RWPE1 (cell line): ENCODE measurements around the gene P3H4.

ENCODE experiments used
- CTCF ChIA-PET: fragments of 350-600 bp; sonication (Branson Sonifier 250); formaldehyde crosslinking; extraction: SDS; loops from one replicate; lab custom pipeline; 2021; lab: Yijun Ruan, JAX
- POLR2A ChIA-PET: fragments of 400-600 bp; formaldehyde crosslinking; extraction: SDS; loops from one replicate; lab custom pipeline; 2020; ENCODE audit warnings: antibody characterized with exemption; ENCODE audit not compliant: low non-redundant PET; lab: Yijun Ruan, JAX
- DNase-seq: peaks from one replicate; pipeline ENCODE4 v3.0.0; 2012; ENCODE audit warnings: low spot score
- H3K27ac ChIP-seq: fragments of 450-650 bp; 2 replicates; pipeline ENCODE4 v1.5.1; 2017
- TF ChIP-seq, protein P1 (sequence below): fragments of 450-650 bp; conservative IDR thresholded peaks from 2 replicates; pipeline ENCODE4 v1.5.1; 2017; ENCODE audit warnings: low read depth, mild to moderate bottlenecking

The P3H4 gene

DNA sequence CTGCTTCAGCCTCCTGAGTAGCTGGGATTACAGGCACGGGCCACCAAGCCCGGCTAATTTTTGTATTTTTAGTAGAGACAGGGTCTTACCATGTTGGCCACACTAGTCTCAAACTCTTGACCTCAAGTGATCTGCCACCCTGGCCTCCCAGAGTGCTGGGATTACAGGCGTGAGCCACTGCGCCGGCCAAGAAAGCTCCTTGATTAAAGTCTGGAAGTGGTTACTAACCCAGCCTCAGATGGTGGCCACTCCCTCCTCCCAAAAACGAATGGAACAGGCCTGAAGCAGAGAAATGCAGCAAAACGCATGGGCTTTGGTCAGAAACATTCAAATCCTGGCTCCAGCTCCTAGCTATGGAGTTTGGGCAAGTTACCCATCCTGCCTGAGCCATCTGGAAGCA lies 12.3 kb upstream of the P3H4 start:
- CTCF ChIA-PET: interaction anchor here (0.6 to 0.7 kb wide), 3 partner anchors 12 to 914 kb away, joined by 3 read pairs; no protein-coding TSS in a partner anchor
- peak overlapping the region; percentile 51 for H3K27ac ChIP-seq
- TF ChIP-seq, protein P1, sequence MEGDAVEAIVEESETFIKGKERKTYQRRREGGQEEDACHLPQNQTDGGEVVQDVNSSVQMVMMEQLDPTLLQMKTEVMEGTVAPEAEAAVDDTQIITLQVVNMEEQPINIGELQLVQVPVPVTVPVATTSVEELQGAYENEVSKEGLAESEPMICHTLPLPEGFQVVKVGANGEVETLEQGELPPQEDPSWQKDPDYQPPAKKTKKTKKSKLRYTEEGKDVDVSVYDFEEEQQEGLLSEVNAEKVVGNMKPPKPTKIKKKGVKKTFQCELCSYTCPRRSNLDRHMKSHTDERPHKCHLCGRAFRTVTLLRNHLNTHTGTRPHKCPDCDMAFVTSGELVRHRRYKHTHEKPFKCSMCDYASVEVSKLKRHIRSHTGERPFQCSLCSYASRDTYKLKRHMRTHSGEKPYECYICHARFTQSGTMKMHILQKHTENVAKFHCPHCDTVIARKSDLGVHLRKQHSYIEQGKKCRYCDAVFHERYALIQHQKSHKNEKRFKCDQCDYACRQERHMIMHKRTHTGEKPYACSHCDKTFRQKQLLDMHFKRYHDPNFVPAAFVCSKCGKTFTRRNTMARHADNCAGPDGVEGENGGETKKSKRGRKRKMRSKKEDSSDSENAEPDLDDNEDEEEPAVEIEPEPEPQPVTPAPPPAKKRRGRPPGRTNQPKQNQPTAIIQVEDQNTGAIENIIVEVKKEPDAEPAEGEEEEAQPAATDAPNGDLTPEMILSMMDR: no peak
- POLR2A ChIA-PET: interaction anchor here (0.6 kb wide), 1 partner anchor 14 kb away, joined by 3 read pairs; no protein-coding TSS in a partner anchor
- DNase-seq: no peak

DNA sequence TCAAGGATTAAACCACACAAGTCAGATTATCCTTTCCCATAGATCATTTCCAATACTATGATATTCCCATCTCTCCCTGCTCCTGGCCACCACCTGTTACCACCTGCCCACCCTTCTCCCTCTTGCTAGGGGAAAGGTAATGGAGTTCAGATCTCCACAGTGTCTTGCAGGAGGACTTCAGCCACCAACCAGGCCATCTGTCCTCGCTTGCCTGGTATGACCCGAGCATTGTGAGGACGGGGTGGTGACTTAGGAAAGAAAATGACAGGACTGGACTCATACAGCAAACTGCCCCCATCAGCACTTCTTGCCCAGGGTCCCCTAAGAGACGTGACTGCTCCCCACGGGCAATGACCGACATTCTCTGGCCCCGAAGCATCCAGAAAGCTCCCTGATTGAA lies 11.8 kb upstream of the P3H4 start:
- TF ChIP-seq, protein P1: no peak
- ChIA-PET POLR2A (interaction anchor here (0.6 to 0.7 kb wide), 2 partner anchors 14 to 41 kb away, joined by 3 read pairs; partner anchors contain the start of gene KLHL11), CTCF (interaction anchor here (0.6 to 0.7 kb wide), 2 partner anchors 11 to 914 kb away, joined by 3 read pairs; no protein-coding TSS in a partner anchor)
- peak overlapping the region; percentile 51 for H3K27ac ChIP-seq
- no peak for DNase-seq

DNA sequence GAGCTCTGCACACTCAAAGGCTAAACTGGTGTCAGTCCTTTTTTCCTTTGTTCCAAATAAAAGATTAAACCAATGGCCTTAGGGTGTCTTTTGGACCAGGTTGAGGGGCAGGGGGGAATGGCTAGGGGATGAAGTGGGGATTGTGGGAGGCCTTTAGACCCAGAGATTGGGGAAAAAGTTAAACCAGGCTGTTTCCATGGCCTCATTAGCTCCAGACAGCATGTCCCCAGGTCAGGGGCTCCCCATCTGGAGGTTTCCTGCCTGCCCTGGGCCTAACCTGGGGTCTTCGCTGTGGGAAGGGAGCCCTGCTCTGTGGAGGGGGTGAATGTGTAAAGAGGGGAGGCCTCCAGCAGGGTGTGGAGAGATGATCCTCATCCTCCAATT lies 11.4 kb upstream of the P3H4 start:
- POLR2A ChIA-PET: interaction anchor here (0.7 kb wide), 1 partner anchor 42 kb away, joined by 3 read pairs; the partner anchor contains the start of gene KLHL11

DNA sequence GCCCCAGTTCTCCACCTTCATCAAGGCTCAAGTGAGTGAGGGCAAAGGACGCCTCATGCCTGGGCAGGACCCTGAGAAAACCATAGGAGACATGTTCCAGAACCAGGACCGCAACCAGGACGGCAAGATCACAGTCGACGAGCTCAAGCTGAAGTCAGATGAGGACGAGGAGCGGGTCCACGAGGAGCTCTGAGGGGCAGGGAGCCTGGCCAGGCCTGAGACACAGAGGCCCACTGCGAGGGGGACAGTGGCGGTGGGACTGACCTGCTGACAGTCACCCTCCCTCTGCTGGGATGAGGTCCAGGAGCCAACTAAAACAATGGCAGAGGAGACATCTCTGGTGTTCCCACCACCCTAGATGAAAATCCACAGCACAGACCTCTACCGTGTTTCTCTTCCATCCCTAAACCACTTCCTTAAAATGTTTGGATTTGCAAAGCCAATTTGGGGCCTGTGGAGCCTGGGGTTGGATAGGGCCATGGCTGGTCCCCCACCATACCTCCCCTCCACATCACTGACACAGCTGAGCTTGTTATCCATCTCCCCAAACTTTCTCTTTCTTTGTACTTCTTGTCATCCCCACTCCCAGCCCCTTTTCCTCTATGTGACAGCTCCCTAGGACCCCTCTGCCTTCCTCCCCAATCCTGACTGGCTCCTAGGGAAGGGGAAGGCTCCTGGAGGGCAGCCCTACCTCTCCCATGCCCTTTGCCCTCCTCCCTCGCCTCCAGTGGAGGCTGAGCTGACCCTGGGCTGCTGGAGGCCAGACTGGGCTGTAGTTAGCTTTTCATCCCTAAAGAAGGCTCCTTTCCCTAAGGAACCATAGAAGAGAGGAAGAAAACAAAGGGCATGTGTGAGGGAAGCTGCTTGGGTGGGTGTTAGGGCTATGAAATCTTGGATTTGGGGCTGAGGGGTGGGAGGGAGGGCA lies 10.7 kb upstream of the P3H4 start:
- ChIA-PET CTCF (interaction anchor here (0.6 to 0.9 kb wide), 2 partner anchors 16 to 21 kb away, joined by 3 to 5 read pairs; no protein-coding TSS in a partner anchor), POLR2A (no interaction called here)
- TF ChIP-seq, protein P1: no peak
- DNase-seq: no peak
- H3K27ac ChIP-seq: peak overlapping the region; percentile 51

More for the DNA sequence above, 11.4 kb upstream of the P3H4 start:
- peak overlapping the region; percentile 51 for H3K27ac ChIP-seq
- TF ChIP-seq, protein P1: no peak
- DNase-seq: no peak
- CTCF ChIA-PET: interaction anchor here (0.9 kb wide), 1 partner anchor 21 kb away, joined by 3 read pairs; no protein-coding TSS in a partner anchor

DNA sequence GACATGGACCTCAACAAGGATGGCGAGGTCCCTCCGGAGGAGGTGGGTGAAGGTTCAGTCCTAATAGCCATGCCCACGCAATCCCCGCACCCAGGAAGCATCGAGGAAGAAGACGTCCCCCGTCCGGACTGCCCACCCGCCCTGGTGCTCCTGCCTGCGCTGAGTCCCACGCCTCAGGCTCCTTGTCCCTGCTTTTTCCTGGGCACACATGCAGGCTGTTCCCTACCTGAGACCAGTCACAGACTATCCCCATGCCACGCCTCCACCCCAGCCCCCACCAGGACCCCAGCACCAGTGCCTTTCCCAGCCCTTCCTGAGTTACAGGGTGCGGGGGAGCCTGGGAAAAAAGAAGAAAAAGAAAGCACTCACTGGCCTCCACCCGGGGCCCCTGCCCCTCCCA lies 10.0 kb upstream of the P3H4 start:
- ChIA-PET POLR2A (no interaction called here), CTCF (no interaction called here)
- peak overlapping the region; percentile 51 for H3K27ac ChIP-seq
- DNase-seq: no peak
- TF ChIP-seq, protein P1: no peak

DNA sequence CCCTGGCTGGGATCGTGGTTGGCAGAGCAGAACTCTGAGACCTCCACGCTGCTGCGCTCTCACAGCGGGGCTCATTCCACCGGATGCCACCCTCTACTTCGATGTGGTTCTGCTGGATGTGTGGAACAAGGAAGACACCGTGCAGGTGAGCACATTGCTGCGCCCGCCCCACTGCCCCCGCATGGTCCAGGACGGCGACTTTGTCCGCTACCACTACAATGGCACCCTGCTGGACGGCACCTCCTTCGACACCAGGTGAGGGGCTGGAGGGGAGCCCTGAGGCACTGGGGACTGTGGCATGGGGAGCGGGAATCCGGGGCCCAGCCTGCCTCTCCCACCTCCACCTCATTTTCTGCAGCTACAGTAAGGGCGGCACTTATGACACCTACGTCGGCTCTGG lies 6.3 kb upstream of the P3H4 start:
- CTCF ChIA-PET: no interaction called here
- POLR2A ChIA-PET: no interaction called here
- DNase-seq: no peak
- H3K27ac ChIP-seq: no peak overlapping the region; the same call in 1 of the 2 replicates
- TF ChIP-seq, protein P1: no peak
